Measurements from ENCODE around the gene IL17RE.
"Not testable (repeated sequence)": the region's sequence is repeated elsewhere in the genome, so short reads cannot be mapped to it uniquely, and the experiment has no call there.

Gene IL17RE

GRCh38 chr3:9896755-9897407 lies 5.8 kb upstream of the IL17RE start:
- peaks cover 0 to 32% of the 10 kb centered on the region in 2 donors for H3K4me1 ChIP-seq (ENCODE audit: control insufficient read depth in 1 of 2, insufficient read depth in 2 of 2, low read length in 2 of 2)
- not testable (repeated sequence) for H3K9me3 ChIP-seq (ENCODE audit: control insufficient read depth in 1 of 2, low read length in 2 of 2); H3K4me3 ChIP-seq (ENCODE audit: low read depth in 1 of 2, low read length in 2 of 2); H3K27me3 ChIP-seq (ENCODE audit: low read depth, low read length)
- peaks cover 14 to 16% of the 10 kb centered on the region in 2 donors for H3K36me3 ChIP-seq (ENCODE audit: control insufficient read depth in 1 of 2, insufficient read depth in 2 of 2, low read length in 2 of 2)
- peak overlapping the region; percentile 24 for H3K27ac ChIP-seq (ENCODE audit: low read length)

- Histone ChIP-seq H3K36me3 (ENCODE audit: control insufficient read depth in 1 of 2, insufficient read depth in 2 of 2, low read length in 2 of 2) (peaks cover 11 to 15% of the 10 kb centered on the region in 2 donors), H3K27me3 (ENCODE audit: low read depth, low read length) (no peaks in the 10 kb centered on the region), H3K9me3 (ENCODE audit: control insufficient read depth in 1 of 2, low read length in 2 of 2) (no peaks in the 10 kb centered on the region), H3K27ac (ENCODE audit: low read length) (peak overlapping the region; percentile 40), H3K4me3 (ENCODE audit: low read depth in 1 of 2, low read length in 2 of 2) (no peak overlapping the region), H3K4me1 (ENCODE audit: control insufficient read depth in 1 of 2, insufficient read depth in 2 of 2, low read length in 2 of 2) (peaks cover 0 to 26% of the 10 kb centered on the region in 2 donors)
Measured at GRCh38 chr3:9897408-9898372, 5.0 kb upstream of the IL17RE start.

- H3K36me3 ChIP-seq (ENCODE audit: control insufficient read depth in 1 of 2, insufficient read depth in 2 of 2, low read length in 2 of 2), result peaks cover 2 to 5% of the 10 kb centered on the region in 2 donors
- H3K9me3 ChIP-seq (ENCODE audit: control insufficient read depth in 1 of 2, low read length in 2 of 2), result no peaks in the 10 kb centered on the region
- no peaks in the 10 kb centered on the region for H3K27me3 ChIP-seq (ENCODE audit: low read depth, low read length)
- peaks cover 0 to 27% of the 10 kb centered on the region in 2 donors for H3K4me1 ChIP-seq (ENCODE audit: control insufficient read depth in 1 of 2, insufficient read depth in 2 of 2, low read length in 2 of 2)
- no peak overlapping the region for H3K4me3 ChIP-seq (ENCODE audit: low read depth in 1 of 2, low read length in 2 of 2)
- H3K27ac ChIP-seq (ENCODE audit: low read length), result peak overlapping the region; percentile 40
Measured at GRCh38 chr3:9898467-9899241, 4.0 kb upstream of the IL17RE start.

- Histone ChIP-seq H3K4me1 (ENCODE audit: control insufficient read depth in 1 of 2, insufficient read depth in 2 of 2, low read length in 2 of 2) (peaks cover 0 to 22% of the 10 kb centered on the region in 2 donors), H3K4me3 (ENCODE audit: low read depth in 1 of 2, low read length in 2 of 2) (no peak overlapping the region), H3K27me3 (ENCODE audit: low read depth, low read length) (no peaks in the 10 kb centered on the region), H3K27ac (ENCODE audit: low read length) (peak overlapping the region; percentile 40), H3K9me3 (ENCODE audit: control insufficient read depth in 1 of 2, low read length in 2 of 2) (no peaks in the 10 kb centered on the region), H3K36me3 (ENCODE audit: control insufficient read depth in 1 of 2, insufficient read depth in 2 of 2, low read length in 2 of 2) (no peaks in the 10 kb centered on the region)
Measured at GRCh38 chr3:9899289-9899791, 3.3 kb upstream of the IL17RE start.

GRCh38 chr3:9900965-9901415 lies 1.7 kb upstream of the IL17RE start:
- H3K27ac ChIP-seq (ENCODE audit: low read length); H3K36me3 ChIP-seq (ENCODE audit: control insufficient read depth in 1 of 2, insufficient read depth in 2 of 2, low read length in 2 of 2); H3K9me3 ChIP-seq (ENCODE audit: control insufficient read depth in 1 of 2, low read length in 2 of 2); H3K27me3 ChIP-seq (ENCODE audit: low read depth, low read length); H3K4me3 ChIP-seq (ENCODE audit: low read depth in 1 of 2, low read length in 2 of 2): not testable (repeated sequence)
- peaks cover 0 to 22% of the 10 kb centered on the region in 2 donors for H3K4me1 ChIP-seq (ENCODE audit: control insufficient read depth in 1 of 2, insufficient read depth in 2 of 2, low read length in 2 of 2)

GRCh38 chr3:9901967-9902366 lies 681 bp upstream of the IL17RE start:
- H3K36me3 ChIP-seq (ENCODE audit: control insufficient read depth in 1 of 2, insufficient read depth in 2 of 2, low read length in 2 of 2), result no peaks in the 10 kb centered on the region
- H3K27me3 ChIP-seq (ENCODE audit: low read depth, low read length), result no peaks in the 10 kb centered on the region
- H3K9me3 ChIP-seq (ENCODE audit: control insufficient read depth in 1 of 2, low read length in 2 of 2), result no peaks in the 10 kb centered on the region
- H3K4me3 ChIP-seq (ENCODE audit: low read depth in 1 of 2, low read length in 2 of 2), result no peak overlapping the region
- peak overlapping the region; percentile 83 for H3K27ac ChIP-seq (ENCODE audit: low read length)
- peaks cover 0 to 22% of the 10 kb centered on the region in 2 donors for H3K4me1 ChIP-seq (ENCODE audit: control insufficient read depth in 1 of 2, insufficient read depth in 2 of 2, low read length in 2 of 2)

GRCh38 chr3:9903238-9903624 lies 583 bp downstream of the IL17RE start:
- no peaks in the 10 kb centered on the region for H3K9me3 ChIP-seq (ENCODE audit: control insufficient read depth in 1 of 2, low read length in 2 of 2)

GRCh38 chr3:9903904-9904303 lies 1.3 kb downstream of the IL17RE start:
- Histone ChIP-seq H3K27me3 (ENCODE audit: low read depth, low read length) (no peaks in the 10 kb centered on the region), H3K27ac (ENCODE audit: low read length) (peak overlapping the region; percentile 83)

More at GRCh38 chr3:9903238-9903624, 583 bp downstream of the IL17RE start:
- H3K27ac ChIP-seq (ENCODE audit: low read length), result peak overlapping the region; percentile 83
- H3K27me3 ChIP-seq (ENCODE audit: low read depth, low read length), result no peaks in the 10 kb centered on the region
- H3K4me3 ChIP-seq (ENCODE audit: low read depth in 1 of 2, low read length in 2 of 2), result peak overlapping the region; percentile 44 to 64
- H3K4me1 ChIP-seq (ENCODE audit: control insufficient read depth in 1 of 2, insufficient read depth in 2 of 2, low read length in 2 of 2), result peaks cover 0 to 12% of the 10 kb centered on the region in 2 donors
- no peaks in the 10 kb centered on the region for H3K36me3 ChIP-seq (ENCODE audit: control insufficient read depth in 1 of 2, insufficient read depth in 2 of 2, low read length in 2 of 2)

GRCh38 chr3:9906480-9906879 lies 3.8 kb downstream of the IL17RE start:
- no peaks in the 10 kb centered on the region for H3K36me3 ChIP-seq (ENCODE audit: control insufficient read depth in 1 of 2, insufficient read depth in 2 of 2, low read length in 2 of 2)
- H3K27me3 ChIP-seq (ENCODE audit: low read depth, low read length), result no peaks in the 10 kb centered on the region
- peaks cover 0 to 6% of the 10 kb centered on the region in 2 donors for H3K4me1 ChIP-seq (ENCODE audit: control insufficient read depth in 1 of 2, insufficient read depth in 2 of 2, low read length in 2 of 2)
- no peak overlapping the region for H3K4me3 ChIP-seq (ENCODE audit: low read depth in 1 of 2, low read length in 2 of 2)
- H3K27ac ChIP-seq (ENCODE audit: low read length), result no peak overlapping the region
- no peaks in the 10 kb centered on the region for H3K9me3 ChIP-seq (ENCODE audit: control insufficient read depth in 1 of 2, low read length in 2 of 2)

More at GRCh38 chr3:9903904-9904303, 1.3 kb downstream of the IL17RE start:
- peak overlapping the region in 1 of 2 donors; percentile 64 for H3K4me3 ChIP-seq (ENCODE audit: low read depth in 1 of 2, low read length in 2 of 2)
- H3K4me1 ChIP-seq (ENCODE audit: control insufficient read depth in 1 of 2, insufficient read depth in 2 of 2, low read length in 2 of 2), result peaks cover 0 to 6% of the 10 kb centered on the region in 2 donors
- no peaks in the 10 kb centered on the region for H3K36me3 ChIP-seq (ENCODE audit: control insufficient read depth in 1 of 2, insufficient read depth in 2 of 2, low read length in 2 of 2)
- no peaks in the 10 kb centered on the region for H3K9me3 ChIP-seq (ENCODE audit: control insufficient read depth in 1 of 2, low read length in 2 of 2)

GRCh38 chr3:9908286-9908685 lies 5.6 kb downstream of the IL17RE start:
- no peaks in the 10 kb centered on the region for H3K36me3 ChIP-seq (ENCODE audit: control insufficient read depth in 1 of 2, insufficient read depth in 2 of 2, low read length in 2 of 2)
- no peaks in the 10 kb centered on the region for H3K9me3 ChIP-seq (ENCODE audit: control insufficient read depth in 1 of 2, low read length in 2 of 2)
- no peaks in the 10 kb centered on the region for H3K27me3 ChIP-seq (ENCODE audit: low read depth, low read length)
- no peaks in the 10 kb centered on the region for H3K4me1 ChIP-seq (ENCODE audit: control insufficient read depth in 1 of 2, insufficient read depth in 2 of 2, low read length in 2 of 2)
- H3K27ac ChIP-seq (ENCODE audit: low read length), result no peak overlapping the region
- H3K4me3 ChIP-seq (ENCODE audit: low read depth in 1 of 2, low read length in 2 of 2), result no peak overlapping the region
